Stimulated activated CD4-positive, alpha-beta T cell treated with anti-CD3 and anti-CD28 coated beads, Interleukin-12 subunit alpha, Interleukin-12 subunit beta, amount 100 ng/mL, for 24 hours (primary cell): ENCODE data around the gene POLR3E.
"Not testable (repeated sequence)": the region's sequence is repeated elsewhere in the genome, so short reads cannot be mapped to it uniquely, and the experiment has no call there.

Experiments
- DNase-seq, 2 experiments: peaks; one replicate each; pipeline ENCODE4 v3.0.0-alpha.2; 2020; ENCODE audit warnings: low read depth in 2 of 2

The POLR3E gene

GRCh38 chr16:22330326-22330725, 33.1 kb downstream of the POLR3E start:
- no peak for DNase-seq

DNA sequence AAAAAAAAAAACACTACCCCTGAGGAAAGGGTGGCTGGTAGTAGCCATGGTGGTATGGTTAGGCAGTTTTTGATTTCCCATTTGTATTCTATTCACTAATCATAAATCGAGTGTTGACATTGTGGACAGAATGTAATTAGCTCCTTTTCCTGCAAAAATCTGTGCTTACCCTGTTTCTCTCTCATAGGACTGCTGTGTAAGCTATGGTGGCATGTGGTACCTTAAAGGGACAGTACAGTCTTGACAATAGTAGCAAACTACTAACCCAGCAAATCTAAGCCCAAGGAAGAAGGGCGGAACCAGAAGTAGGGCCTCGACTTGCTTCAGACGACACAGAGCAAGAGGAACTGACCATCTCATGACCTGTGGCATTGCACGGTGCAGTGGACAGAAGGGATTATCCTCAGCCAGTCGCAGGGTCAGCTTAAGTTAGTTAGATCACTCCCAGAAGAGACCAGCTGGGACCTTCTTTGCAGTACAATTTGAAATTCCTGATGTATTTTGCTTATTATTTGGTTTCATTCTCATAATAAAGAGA, 36.3 kb downstream of the POLR3E start:
- DNase-seq = no peak

GRCh38 chr16:22335668-22336246, 38.5 kb downstream of the POLR3E start:
- DNase-seq = no peak

- DNase-seq = no peak
Observed at GRCh38 chr16:22336581-22336980, 39.4 kb downstream of the POLR3E start.

DNA sequence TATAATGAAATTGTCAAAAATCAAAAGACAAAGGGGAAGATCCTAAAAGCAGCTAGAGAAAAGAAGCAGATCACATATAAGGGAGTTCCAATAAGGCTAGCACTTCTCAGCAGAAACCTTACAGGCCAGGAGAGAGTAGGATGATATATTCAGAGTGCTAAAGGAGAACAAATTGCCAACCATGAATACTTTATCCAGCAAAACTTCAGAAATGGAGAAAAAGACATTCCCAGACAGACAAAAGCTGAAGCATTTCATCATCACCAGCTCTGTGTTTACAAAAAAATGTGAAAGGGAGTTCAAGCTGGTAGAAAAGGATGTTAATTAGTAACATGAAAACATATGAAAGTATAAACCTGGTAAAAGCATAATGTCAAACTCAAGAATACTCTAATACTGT, 39.8 kb downstream of the POLR3E start:
- no peak for DNase-seq

DNA sequence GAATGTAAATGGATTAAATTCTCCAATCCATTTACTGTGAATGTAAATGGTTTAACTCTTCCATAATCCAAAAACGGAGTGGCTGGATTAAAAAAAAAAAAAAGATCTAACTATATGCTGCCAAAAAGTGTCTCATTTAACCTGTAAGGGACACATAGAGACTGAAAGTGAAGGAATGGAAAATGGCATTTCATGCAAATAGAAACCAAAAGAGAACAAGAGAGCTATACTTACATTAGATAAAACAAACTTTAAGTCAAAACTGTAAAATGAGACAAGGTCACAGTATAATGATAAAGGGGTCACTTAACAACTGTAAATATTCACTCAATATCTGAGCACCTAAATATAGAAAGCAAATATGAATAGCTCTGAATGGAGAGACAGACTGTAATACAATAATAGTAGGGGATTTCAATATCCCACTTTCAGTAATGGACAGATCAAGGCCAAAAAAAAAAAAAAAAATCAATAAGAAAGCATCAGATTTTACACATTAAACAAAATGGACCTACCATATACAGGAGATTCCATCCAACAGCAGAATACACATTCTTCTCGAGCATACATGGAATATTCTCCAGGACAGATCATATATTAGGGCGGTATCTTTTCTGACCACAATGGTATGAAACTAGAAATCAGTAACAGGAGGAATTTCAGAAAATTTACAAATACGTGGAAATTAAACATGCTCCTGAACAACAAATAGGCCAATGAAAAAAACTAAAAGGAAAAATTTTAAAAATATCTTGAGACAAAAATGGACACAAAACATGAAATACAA, 40.8 kb downstream of the POLR3E start:
- DNase-seq = no peak

- no peak for DNase-seq
Observed at GRCh38 chr16:22340945-22341344, 43.7 kb downstream of the POLR3E start.

DNA sequence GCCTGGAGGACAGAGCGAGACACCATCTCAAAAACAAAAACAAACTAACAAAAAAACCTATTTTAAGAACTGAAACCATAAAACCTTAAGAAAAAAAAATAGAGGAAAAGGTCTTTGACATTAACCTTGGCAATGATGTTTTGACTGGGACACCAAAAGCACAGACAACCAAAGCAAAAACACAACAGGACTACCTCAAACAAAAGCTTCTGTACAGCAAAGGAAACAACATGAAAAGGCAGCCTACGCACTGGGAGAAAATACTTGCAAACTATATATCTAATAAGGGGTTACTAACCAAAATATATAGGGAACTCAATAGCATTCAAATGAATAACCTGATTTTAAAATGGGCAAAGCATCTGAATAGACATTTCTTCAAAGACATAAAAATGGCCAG, 44.9 kb downstream of the POLR3E start:
- no peak for DNase-seq

- DNase-seq = no peak
Observed at GRCh38 chr16:22346483-22346882, 49.3 kb downstream of the POLR3E start.

- no peak for DNase-seq
Observed at GRCh38 chr16:22347100-22347820, 50.1 kb downstream of the POLR3E start.

DNA sequence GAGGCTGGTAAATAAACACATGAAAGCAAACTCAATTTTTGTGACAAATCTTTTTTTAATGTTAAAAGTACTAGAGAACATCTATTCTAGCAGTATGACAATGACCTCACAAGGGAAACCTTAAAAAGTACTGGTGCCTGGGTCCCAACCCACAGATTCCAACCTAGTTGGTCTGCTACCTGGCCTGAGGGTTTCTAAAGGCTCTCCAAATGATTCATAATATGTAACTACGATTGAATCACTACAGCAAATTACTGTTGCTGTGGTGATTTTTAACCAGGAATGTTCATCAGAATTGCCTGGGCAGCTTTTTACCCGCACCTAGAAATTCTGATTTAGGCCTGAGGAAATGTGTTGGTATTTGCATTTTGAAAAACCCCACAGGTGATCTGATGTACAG, 51.1 kb downstream of the POLR3E start:
- no peak for DNase-seq

DNA sequence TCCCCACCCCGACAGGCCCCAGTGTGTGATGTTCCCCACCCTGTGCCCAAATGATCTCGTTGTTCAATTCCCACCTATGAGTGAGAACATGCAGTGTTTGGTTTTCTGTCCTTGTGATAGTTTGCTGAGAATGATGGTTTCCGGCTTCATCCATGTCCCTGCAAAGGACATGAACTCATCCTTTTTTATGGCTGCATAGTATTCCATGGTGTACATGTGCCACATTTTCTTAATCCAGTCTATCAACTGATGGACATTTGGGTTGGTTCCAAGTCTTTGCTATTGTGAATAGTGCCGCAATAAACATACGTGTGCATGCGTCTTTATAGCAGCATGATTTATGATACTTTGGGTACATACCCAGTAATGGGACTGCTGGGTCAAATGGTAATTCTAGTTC, 53.8 kb downstream of the POLR3E start:
- not testable (repeated sequence) for DNase-seq

GRCh38 chr16:22352140-22352539, 54.9 kb downstream of the POLR3E start:
- no peak for DNase-seq

GRCh38 chr16:22352723-22353122, 55.5 kb downstream of the POLR3E start:
- no peak for DNase-seq

GRCh38 chr16:22353191-22353919, 56.1 kb downstream of the POLR3E start:
- no peak for DNase-seq

GRCh38 chr16:22353933-22354541, 56.8 kb downstream of the POLR3E start:
- no peak for DNase-seq

GRCh38 chr16:22355487-22355908, 58.3 kb downstream of the POLR3E start:
- DNase-seq = no peak

DNA sequence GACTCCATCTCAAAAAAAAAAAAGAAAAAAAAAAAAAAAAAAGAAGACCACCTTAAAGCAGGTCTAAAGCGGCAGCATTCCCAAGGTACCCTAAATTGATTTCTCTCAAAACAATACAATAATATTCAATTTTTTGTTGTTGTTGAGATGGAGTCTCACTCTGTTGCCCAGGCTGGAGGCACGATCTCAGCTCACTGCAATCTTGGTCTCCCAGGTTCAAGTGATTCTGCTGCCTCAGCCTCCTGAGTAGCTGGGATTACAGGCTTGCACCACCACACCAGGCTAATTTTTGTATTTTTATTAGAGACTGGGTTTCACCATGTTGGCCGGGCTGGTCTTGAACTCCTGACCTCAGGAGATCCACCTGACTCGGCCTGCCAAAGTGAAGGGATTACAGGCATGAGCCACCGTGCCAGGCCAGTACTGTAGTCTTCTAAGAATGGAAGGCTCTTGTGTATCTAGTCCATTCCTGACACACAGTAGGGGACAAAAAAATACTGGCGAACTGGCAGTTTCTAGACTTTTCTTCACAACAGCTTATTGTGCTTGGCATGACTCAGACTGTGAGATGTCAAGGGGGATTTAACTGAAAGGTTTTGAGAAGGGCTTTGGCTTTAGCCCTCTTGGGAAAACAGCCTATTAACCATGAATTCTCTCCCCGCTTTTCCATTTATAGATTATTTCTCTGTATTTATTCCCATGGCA, 59.9 kb downstream of the POLR3E start:
- DNase-seq = no peak

DNA sequence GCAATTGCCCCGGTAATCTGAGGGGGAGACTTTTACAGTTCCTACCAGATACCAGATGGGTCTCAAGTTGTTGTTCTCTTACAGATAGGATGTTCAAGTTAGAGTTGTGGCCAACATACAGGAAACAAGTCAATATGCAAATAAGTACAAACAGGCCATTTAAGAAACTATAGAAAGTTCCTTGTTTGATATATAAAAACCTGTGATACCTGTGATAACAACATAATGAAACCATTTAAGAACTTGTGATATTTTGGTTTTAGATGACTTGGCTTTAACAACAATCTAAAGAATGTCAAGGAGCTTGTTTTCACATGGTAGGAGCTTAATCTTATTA, 60.4 kb downstream of the POLR3E start:
- no peak for DNase-seq

DNA sequence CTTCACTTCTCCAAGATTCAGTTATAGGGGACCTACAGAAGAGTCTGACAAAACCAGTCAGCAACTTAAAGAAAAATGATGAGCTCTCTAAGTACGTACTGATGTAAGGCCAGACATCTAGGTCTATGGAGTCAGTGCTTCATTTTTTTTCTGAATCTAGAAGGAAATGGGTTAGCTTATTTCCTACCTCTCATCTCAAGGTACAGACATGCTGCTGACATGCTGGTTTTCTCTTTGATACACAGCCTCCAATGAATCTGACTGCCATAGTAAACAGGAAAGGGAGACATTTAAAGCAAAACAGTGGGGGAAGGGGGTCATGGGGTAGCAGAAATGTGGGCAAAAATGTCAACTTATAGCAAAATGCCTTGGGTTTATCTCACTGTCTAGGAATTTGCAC, 60.8 kb downstream of the POLR3E start:
- DNase-seq = no peak

DNA sequence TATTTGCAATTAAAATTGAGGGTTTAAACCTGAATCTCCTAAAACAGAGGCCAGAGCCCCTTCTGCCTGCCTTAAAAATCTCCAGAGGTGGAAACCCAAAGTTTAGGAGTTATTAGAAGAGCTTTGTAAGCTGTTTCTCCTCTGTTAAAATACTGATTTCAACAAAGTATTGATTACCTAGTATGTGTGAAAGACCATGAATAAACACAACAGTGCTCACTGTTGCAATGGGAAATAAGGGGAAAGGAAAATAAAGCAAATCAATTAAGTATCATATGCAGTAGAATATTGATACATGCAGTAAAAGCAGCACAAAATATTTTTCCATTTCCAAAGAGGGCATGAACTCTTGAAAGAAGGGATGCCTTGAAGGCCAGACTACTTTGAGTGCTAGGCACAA, 62.5 kb downstream of the POLR3E start:
- no peak for DNase-seq
